ENCODE data around the gene PLAC8. TPM values are rescaled to one million over a fixed set of nuclear protein-coding genes. Genes with fewer than 3 reads are reported as not detected.
"Not testable (repeated sequence)": the region's sequence is repeated elsewhere in the genome, so short reads cannot be mapped to it uniquely, and the experiment has no call there.

The PLAC8 gene
- polyA plus RNA-seq, 1 donor (not counting 4 experiments of a cell fraction or from before 2014, with no cell fraction given): 1.5 TPM

DNA sequence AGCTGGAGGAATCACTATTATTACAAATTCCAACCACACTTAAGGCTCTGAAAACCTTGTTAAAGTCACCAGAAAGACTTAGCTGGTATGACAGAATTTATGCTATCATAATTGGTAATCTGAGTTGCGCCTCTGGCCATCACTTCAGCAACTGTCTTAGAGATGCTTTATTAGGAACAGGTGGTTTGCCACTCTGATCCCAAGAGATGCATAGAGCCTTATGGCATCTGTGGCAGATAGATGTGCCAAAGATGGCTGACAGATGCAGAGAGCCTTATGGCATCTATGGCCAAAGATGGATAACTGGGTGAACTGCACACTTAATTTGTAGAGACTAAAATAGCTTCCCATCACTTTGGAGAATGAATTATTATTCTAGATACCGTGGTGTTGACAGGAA lies 32.3 kb upstream of the PLAC8 start:
- DNase-seq (ENCODE audit: low read depth, low spot score) (no peak), FAIRE-seq (no peak)
- Histone ChIP-seq H3K4me1 (ENCODE audit: control insufficient read depth, extremely low read depth, insufficient read depth, low read length) (peaks cover 8% of the 10 kb centered on the region), H3K4me2 (ENCODE audit: control insufficient read depth, extremely low read depth, insufficient read depth, low read depth, low read length) (no peak overlapping the region), H3K4me3 (ENCODE audit: control insufficient read depth in 2 of 3, extremely low read depth in 1 of 3, insufficient read depth in 2 of 3, low read depth in 1 of 3, low read length in 3 of 3) (no peak overlapping the region), H3K79me2 (ENCODE audit: control insufficient read depth, insufficient read depth, low read length) (no peaks in the 10 kb centered on the region), H3K36me3 (ENCODE audit: control insufficient read depth in 2 of 2, extremely low read depth in 1 of 2, insufficient read depth in 2 of 2, low read length in 2 of 2) (no peaks in the 10 kb centered on the region), H3K27me3 (ENCODE audit: control insufficient read depth, extremely low read depth, insufficient read depth, low read length) (no peaks in the 10 kb centered on the region), H2AFZ (ENCODE audit: control insufficient read depth, low read length) (no peak overlapping the region), H4K20me1 (ENCODE audit: control insufficient read depth, extremely low read depth, insufficient read depth, low read length) (no peaks in the 10 kb centered on the region), H3K9ac (ENCODE audit: control insufficient read depth, extremely low read depth, insufficient read depth, low read length) (no peak overlapping the region), H3K9me1 (ENCODE audit: control insufficient read depth, extremely low read depth, insufficient read depth, low read length) (no peaks in the 10 kb centered on the region), H3K9me3 (ENCODE audit: control insufficient read depth, low read depth, low read length) (no peaks in the 10 kb centered on the region), H3K27ac (ENCODE audit: control insufficient read depth, insufficient read depth, low read length) (no peak overlapping the region)
- TF ChIP-seq, protein P1, sequence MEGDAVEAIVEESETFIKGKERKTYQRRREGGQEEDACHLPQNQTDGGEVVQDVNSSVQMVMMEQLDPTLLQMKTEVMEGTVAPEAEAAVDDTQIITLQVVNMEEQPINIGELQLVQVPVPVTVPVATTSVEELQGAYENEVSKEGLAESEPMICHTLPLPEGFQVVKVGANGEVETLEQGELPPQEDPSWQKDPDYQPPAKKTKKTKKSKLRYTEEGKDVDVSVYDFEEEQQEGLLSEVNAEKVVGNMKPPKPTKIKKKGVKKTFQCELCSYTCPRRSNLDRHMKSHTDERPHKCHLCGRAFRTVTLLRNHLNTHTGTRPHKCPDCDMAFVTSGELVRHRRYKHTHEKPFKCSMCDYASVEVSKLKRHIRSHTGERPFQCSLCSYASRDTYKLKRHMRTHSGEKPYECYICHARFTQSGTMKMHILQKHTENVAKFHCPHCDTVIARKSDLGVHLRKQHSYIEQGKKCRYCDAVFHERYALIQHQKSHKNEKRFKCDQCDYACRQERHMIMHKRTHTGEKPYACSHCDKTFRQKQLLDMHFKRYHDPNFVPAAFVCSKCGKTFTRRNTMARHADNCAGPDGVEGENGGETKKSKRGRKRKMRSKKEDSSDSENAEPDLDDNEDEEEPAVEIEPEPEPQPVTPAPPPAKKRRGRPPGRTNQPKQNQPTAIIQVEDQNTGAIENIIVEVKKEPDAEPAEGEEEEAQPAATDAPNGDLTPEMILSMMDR (optimal IDR thresholded peaks at IDR 0.05 in 1 of 3, IDR thresholded peaks at IDR 0.05 in 1 of 3, conservative IDR thresholded peaks at IDR 0.05 in 1 of 3; ENCODE audit: extremely low read depth in 1 of 3, insufficient read depth in 2 of 3, low read length in 3 of 3): no peak
- TF ChIP-seq EZH2 (IDR thresholded peaks at IDR 0.05; ENCODE audit: low read length): no peak
- dilution Hi-C loops (cut with MboI; ENCODE audit: extremely low pct_ligation_motif_present, low sequenced_read_pairs): no loop called here

DNA sequence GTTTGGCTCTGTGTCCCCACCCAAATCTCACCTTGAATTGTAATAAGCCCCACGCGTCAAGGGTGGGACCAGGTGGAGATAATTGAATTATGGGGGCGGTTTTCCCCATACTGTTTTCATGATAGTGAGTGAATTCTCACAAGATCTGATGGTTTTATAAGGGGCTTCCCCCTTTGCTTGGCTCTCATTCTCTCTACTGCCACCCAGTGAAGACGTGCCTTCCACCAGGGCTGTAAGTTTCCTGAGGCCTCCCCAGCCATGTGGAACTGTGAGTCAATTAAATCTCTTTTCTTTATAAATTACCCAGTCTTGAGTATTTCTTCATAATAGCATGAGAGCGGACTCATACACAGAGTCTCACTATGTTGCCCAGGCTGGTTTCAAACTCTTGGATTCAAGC lies 31.2 kb upstream of the PLAC8 start:
- H3K4me2 ChIP-seq (ENCODE audit: control insufficient read depth, extremely low read depth, insufficient read depth, low read depth, low read length); H2AFZ ChIP-seq (ENCODE audit: control insufficient read depth, low read length); H3K27ac ChIP-seq (ENCODE audit: control insufficient read depth, insufficient read depth, low read length); H3K4me1 ChIP-seq (ENCODE audit: control insufficient read depth, extremely low read depth, insufficient read depth, low read length); FAIRE-seq; H3K9ac ChIP-seq (ENCODE audit: control insufficient read depth, extremely low read depth, insufficient read depth, low read length); H3K4me3 ChIP-seq (ENCODE audit: control insufficient read depth in 2 of 3, extremely low read depth in 1 of 3, insufficient read depth in 2 of 3, low read depth in 1 of 3, low read length in 3 of 3); H3K9me3 ChIP-seq (ENCODE audit: control insufficient read depth, low read depth, low read length); H3K36me3 ChIP-seq (ENCODE audit: control insufficient read depth in 2 of 2, extremely low read depth in 1 of 2, insufficient read depth in 2 of 2, low read length in 2 of 2); H3K9me1 ChIP-seq (ENCODE audit: control insufficient read depth, extremely low read depth, insufficient read depth, low read length); H3K27me3 ChIP-seq (ENCODE audit: control insufficient read depth, extremely low read depth, insufficient read depth, low read length); DNase-seq (ENCODE audit: low read depth, low spot score); H3K79me2 ChIP-seq (ENCODE audit: control insufficient read depth, insufficient read depth, low read length); H4K20me1 ChIP-seq (ENCODE audit: control insufficient read depth, extremely low read depth, insufficient read depth, low read length); dilution Hi-C loops (cut with MboI; ENCODE audit: extremely low pct_ligation_motif_present, low sequenced_read_pairs): not testable (repeated sequence)

- FAIRE-seq: no peak
- H3K9ac ChIP-seq (ENCODE audit: control insufficient read depth, extremely low read depth, insufficient read depth, low read length): no peak overlapping the region
- TF ChIP-seq EZH2 (IDR thresholded peaks at IDR 0.05; ENCODE audit: low read length): no peak
- TF ChIP-seq, protein P1 (optimal IDR thresholded peaks at IDR 0.05 in 1 of 3, IDR thresholded peaks at IDR 0.05 in 1 of 3, conservative IDR thresholded peaks at IDR 0.05 in 1 of 3; ENCODE audit: extremely low read depth in 1 of 3, insufficient read depth in 2 of 3, low read length in 3 of 3): no peak
- dilution Hi-C loops (cut with MboI; ENCODE audit: extremely low pct_ligation_motif_present, low sequenced_read_pairs): no loop called here
- H3K79me2 ChIP-seq (ENCODE audit: control insufficient read depth, insufficient read depth, low read length): no peaks in the 10 kb centered on the region
- no peaks in the 10 kb centered on the region for H3K27me3 ChIP-seq (ENCODE audit: control insufficient read depth, extremely low read depth, insufficient read depth, low read length)
- no peak overlapping the region for H2AFZ ChIP-seq (ENCODE audit: control insufficient read depth, low read length)
- no peaks in the 10 kb centered on the region for H3K9me1 ChIP-seq (ENCODE audit: control insufficient read depth, extremely low read depth, insufficient read depth, low read length)
- no peak overlapping the region for H3K4me2 ChIP-seq (ENCODE audit: control insufficient read depth, extremely low read depth, insufficient read depth, low read depth, low read length)
- no peaks in the 10 kb centered on the region for H3K4me1 ChIP-seq (ENCODE audit: control insufficient read depth, extremely low read depth, insufficient read depth, low read length)
- DNase-seq (ENCODE audit: low read depth, low spot score): no peak
- no peak overlapping the region for H3K4me3 ChIP-seq (ENCODE audit: control insufficient read depth in 2 of 3, extremely low read depth in 1 of 3, insufficient read depth in 2 of 3, low read depth in 1 of 3, low read length in 3 of 3)
- H4K20me1 ChIP-seq (ENCODE audit: control insufficient read depth, extremely low read depth, insufficient read depth, low read length): no peaks in the 10 kb centered on the region
- H3K27ac ChIP-seq (ENCODE audit: control insufficient read depth, insufficient read depth, low read length): no peak overlapping the region
- peaks cover 2% of the 10 kb centered on the region for H3K9me3 ChIP-seq (ENCODE audit: control insufficient read depth, low read depth, low read length)
- H3K36me3 ChIP-seq (ENCODE audit: control insufficient read depth in 2 of 2, extremely low read depth in 1 of 2, insufficient read depth in 2 of 2, low read length in 2 of 2): no peaks in the 10 kb centered on the region
Measured at GRCh38 chr4:83139514-83140156, 25.1 kb upstream of the PLAC8 start.

All from keratinocyte (primary cell).